GM12892 (cell line): ENCODE results near the gene UBE2E3.

Experiments used
- POLR2A ChIP-seq: IDR thresholded peaks from 2 replicates; pipeline ENCODE4 v1.6.1; 2011; ENCODE audit warnings: low read depth, low read length, control low read depth
- POLR2AphosphoS5 ChIP-seq: IDR thresholded peaks from 2 replicates; pipeline ENCODE4 v1.6.1; 2011; ENCODE audit warnings: low read depth, low read length, control low read depth
- TAF1 ChIP-seq: IDR thresholded peaks from 2 replicates; pipeline ENCODE4 v1.6.1; 2011; ENCODE audit warnings: low read depth, mild to moderate bottlenecking, control low read depth, low read length, borderline replicate concordance

DNA sequence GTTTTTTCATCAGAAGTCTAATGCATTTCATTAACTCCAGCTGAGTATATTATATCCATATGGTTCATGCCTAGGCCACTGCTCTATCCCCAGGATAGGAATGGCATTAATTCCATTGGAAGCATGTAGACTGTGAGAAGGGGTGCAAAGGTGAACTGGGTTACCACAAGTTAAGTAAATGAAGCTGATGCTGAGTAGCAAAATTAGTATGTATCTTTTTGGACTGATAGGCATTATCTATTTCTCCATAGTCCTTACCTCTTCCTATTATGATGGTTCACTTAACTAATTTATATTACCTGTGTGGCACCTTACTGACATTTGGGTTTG lies 24.9 kb downstream of the UBE2E3 start:
- TF ChIP-seq POLR2A (no peak), POLR2AphosphoS5 (no peak), TAF1 (no peak)
